Activated naive CD4-positive, alpha-beta T cell treated with anti-CD3 and anti-CD28 coated beads for 36 hours (primary cell): ENCODE measurements around the gene USP32. TPM values are rescaled to one million over a fixed set of nuclear protein-coding genes. Genes with fewer than 3 reads are reported as not detected.
"Not testable (repeated sequence)": the region's sequence is repeated elsewhere in the genome, so short reads cannot be mapped to it uniquely, and the experiment has no call there.

Source experiments
- CTCF ChIA-PET: fragments of 350-600 bp; sonication (Branson Sonifier 250); formaldehyde crosslinking; loops from one replicate; lab custom pipeline; 2021; ENCODE audit warnings: antibody characterized with exemption; lab: Charles Lee
- DNase-seq: peaks from one replicate; pipeline ENCODE4 v3.0.0-alpha.2; 2020
- H3K27ac Mint-ChIP-seq: one replicate; pipeline ENCODE4 v1.8.0; 2021; ENCODE audit warnings: mild to moderate bottlenecking, mixed read lengths
- H3K27me3 Mint-ChIP-seq: one replicate; pipeline ENCODE4 v1.8.0; 2021; ENCODE audit warnings: low read depth, mixed read lengths
- H3K36me3 Mint-ChIP-seq: one replicate; pipeline ENCODE4 v1.8.0; 2021; ENCODE audit warnings: low read depth, mixed read lengths
- H3K4me1 Mint-ChIP-seq: one replicate; pipeline ENCODE4 v1.8.0; 2021; ENCODE audit warnings: low read depth, mixed read lengths
- H3K4me3 Mint-ChIP-seq: one replicate; pipeline ENCODE4 v1.8.0; 2021; ENCODE audit warnings: mild to moderate bottlenecking, moderate library complexity, mixed read lengths
- H3K9me3 Mint-ChIP-seq: one replicate; pipeline ENCODE4 v1.8.0; 2021; ENCODE audit warnings: mixed read lengths
- intact Hi-C: fragments of 100-400 bp; cut with micrococcal nuclease; formaldehyde crosslinking; loops from one replicate; pipeline ENCODE4 v1.15.1; 2023
- total RNA-seq, 2 experiments: library from RNA; stranded (reverse); gene quantifications; one replicate each; pipeline ENCODE4 v1.2.3, GENCODE V29; 2021

The USP32 gene
- total RNA-seq, 2 experiments from 2014 or later, result 27.6 to 28.9 TPM

DNA sequence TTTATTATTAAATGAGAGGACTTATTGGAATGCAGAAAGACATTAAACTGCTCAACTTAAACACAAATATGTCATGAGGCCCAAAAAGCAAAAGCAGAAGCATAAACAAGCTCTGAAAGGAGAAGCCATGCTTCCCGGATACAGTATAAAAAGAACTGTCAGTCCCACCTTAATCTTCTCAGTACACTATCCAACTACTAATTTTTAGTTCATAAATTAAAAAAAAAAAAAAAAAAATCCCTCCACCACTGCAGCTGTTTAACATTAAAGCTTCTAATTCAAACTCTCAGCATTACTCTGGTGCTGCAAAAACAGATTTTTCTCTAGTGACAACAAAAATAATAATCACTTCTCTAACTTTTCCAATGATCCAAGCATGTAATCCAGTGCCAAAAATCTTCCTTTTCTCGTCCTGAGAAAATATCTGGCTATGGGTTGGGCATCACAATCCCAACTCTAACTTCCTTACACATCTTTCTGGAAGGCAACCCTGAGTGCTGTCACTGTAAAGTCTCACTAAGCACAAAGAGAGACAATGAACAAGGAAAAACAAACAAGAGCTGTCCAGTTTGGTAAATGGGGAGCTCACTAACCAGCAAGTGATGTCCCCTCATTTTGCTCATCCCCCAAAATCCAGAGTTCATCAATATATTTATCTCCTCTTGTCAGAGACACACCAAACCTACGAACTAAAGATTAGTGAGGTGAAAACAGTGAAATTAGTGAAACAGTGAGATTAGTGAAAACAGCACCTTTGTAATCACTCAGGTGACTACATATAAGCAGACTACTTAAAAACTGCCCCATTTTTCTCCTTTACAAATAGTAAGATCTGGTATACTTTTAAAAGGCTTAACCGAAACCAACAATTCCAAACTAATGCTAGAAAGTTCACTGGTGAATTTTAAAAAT is 5.5 kb downstream of the USP32 start:
- Mint-ChIP-seq H3K27me3 (no peaks in the 10 kb centered on the region), H3K36me3 (no peaks in the 10 kb centered on the region), H3K4me1 (peaks cover 50% of the 10 kb centered on the region), H3K27ac (no peak overlapping the region), H3K9me3 (no peaks in the 10 kb centered on the region), H3K4me3 (no peak overlapping the region)
- CTCF ChIA-PET, result no interaction called here
- intact Hi-C loops, result no loop called here
- DNase-seq, result no peak

DNA sequence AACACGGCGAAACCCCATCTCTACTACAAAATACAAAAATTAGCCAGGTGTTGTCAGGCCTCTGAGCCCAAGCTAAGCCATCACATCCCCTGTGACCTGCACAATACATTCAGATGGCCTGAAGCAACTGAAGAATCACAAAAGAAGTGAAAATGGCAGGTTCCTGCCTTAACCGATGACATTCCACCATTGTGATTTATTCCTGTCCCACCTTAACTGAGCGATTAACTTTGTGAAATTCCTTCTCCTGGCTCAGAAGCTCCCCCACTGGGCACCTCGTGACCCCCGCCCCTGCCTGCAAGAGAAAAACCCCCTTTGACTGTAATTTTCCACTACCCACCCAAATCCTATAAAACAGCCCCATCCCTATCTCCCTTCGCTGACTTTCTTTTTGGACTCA is 7.0 kb downstream of the USP32 start:
- H3K9me3 Mint-ChIP-seq, H3K36me3 Mint-ChIP-seq, H3K4me3 Mint-ChIP-seq, H3K27me3 Mint-ChIP-seq, DNase-seq, CTCF ChIA-PET, intact Hi-C loops, H3K27ac Mint-ChIP-seq: not testable (repeated sequence)
- peaks cover 38% of the 10 kb centered on the region for H3K4me1 Mint-ChIP-seq

DNA sequence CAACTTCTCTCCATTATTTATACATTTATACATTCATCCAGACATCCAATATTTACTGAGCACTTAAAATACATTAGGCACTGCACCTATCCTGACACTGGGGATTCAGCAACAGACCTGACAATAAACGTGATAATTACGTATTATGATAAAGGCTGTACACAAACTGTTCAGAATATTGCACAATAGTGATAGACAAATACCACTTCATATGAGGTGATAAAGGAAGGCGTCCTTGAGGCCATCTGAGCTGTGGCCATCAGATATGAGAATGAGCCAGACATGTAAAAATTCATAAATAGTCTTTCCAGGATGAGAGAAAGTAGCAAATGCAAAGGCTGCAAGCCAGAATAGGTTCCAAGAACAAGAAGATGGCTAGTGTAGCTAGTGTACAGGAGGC is 8.6 kb downstream of the USP32 start:
- Mint-ChIP-seq H3K27ac (no peak overlapping the region), H3K4me3 (no peak overlapping the region), H3K36me3 (no peaks in the 10 kb centered on the region), H3K4me1 (peaks cover 30% of the 10 kb centered on the region), H3K9me3 (no peaks in the 10 kb centered on the region), H3K27me3 (no peaks in the 10 kb centered on the region)
- no peak for DNase-seq
- CTCF ChIA-PET, result interaction anchor here (0.6 kb wide), 1 partner anchor 106 kb away, joined by 4 read pairs; no protein-coding TSS in a partner anchor
- intact Hi-C loops, result no loop called here

DNA sequence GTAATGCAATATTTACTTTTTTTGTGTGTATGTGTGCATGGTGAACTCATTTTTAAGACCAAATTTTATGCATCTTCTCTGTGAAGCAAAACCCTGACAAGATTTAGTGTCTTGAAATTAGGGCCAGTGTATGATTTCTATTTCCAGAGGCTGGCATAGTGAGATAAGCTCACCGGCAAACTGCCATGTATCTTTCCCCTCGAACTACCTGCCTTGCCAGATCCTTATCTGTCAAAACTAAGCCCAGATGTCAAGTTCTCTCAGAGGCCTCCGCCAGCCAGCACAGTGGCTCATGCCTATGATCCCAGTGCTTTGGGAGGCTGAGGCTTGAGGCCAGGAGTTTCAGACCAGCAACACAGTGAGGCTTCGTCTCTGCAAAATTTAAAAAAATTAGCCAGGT is 10.0 kb downstream of the USP32 start:
- no peak for DNase-seq
- no peak overlapping the region for H3K27ac Mint-ChIP-seq
- H3K9me3 Mint-ChIP-seq, result no peaks in the 10 kb centered on the region
- H3K4me1 Mint-ChIP-seq, result peaks cover 27% of the 10 kb centered on the region
- no peak overlapping the region for H3K4me3 Mint-ChIP-seq
- H3K27me3 Mint-ChIP-seq, result no peaks in the 10 kb centered on the region
- H3K36me3 Mint-ChIP-seq, result no peaks in the 10 kb centered on the region
- intact Hi-C loops, result no loop called here
- CTCF ChIA-PET, result no interaction called here

DNA sequence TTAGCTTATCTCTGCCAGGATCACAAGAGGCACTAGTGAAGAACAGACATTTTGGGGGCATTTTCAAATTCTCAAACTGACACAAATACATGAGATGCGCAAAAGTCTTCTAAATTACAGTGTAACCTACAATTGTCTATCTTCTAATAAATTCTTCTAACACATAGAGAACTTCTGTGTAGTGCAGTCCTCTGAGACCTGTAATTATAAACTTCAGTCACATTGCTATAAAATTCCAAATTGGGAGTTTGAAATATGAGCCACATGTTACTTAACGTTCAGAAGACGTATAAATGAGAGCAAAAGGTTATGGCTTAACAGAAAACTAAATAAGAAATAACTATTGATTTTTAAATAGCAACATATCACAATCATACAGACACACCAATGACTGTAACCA is 12.5 kb downstream of the USP32 start:
- peaks cover 11% of the 10 kb centered on the region for H3K4me1 Mint-ChIP-seq
- intact Hi-C loops, H3K27me3 Mint-ChIP-seq: not testable (repeated sequence)

DNA sequence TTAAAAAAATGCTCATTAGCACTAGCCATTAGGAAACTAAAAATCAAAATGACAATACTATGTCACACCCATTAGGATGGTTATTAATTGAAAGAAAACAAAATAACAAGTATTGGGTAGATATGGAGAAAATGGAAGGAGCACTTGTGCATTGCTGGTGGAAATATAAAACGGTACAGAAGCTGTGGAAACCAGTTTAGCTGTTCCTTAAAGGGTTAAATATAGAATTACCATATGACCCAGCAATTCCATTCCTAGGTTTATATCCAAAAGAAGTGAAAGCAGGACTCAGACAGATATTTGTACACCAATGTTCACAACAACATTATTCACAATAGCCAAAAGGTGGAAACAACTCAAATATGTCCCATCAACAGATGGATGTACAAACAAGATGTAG is 13.7 kb downstream of the USP32 start:
- H3K27me3 Mint-ChIP-seq, H3K4me3 Mint-ChIP-seq, H3K9me3 Mint-ChIP-seq, H3K27ac Mint-ChIP-seq, intact Hi-C loops, H3K36me3 Mint-ChIP-seq, H3K4me1 Mint-ChIP-seq, DNase-seq, CTCF ChIA-PET: not testable (repeated sequence)

More for the DNA sequence above, 12.5 kb downstream of the USP32 start:
- H3K4me3 Mint-ChIP-seq, CTCF ChIA-PET, H3K36me3 Mint-ChIP-seq, H3K9me3 Mint-ChIP-seq, H3K27ac Mint-ChIP-seq, DNase-seq: not testable (repeated sequence)

DNA sequence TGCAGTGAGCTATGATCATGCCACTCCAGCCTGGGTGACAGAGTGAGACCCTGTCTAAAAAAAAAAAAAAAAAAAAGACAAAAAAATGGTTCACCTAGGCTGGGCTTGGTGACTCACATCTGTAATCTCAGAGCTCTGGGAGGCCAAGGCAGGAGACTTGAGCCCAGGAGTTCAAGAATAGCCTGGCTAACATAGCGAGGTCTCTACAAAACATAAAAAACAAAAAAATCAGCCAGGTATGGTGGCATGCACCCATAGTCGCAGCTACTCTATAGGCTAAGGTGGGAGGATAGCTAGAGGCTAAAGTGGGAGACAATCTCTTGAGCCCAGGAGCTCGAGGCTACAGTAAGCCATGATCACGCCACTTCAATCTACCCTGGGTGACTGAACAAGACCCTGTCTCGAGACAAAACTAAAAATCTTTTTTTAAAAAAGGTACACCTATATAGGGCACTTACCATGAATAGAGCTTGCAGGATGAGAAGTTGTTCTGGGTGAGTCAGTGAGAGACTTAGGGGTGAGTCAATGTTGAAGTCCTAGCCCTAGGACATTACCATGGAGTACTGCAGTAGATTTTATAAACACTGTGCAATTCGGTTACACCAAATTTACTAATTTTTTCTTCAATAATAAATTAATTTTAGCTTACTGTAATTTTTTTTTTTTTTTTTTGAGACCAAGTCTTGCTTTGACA is 19.0 kb downstream of the USP32 start:
- Mint-ChIP-seq H3K27ac (no peak overlapping the region), H3K4me3 (no peak overlapping the region)
- CTCF ChIA-PET, result interaction anchor here (0.6 to 1.0 kb wide), 3 partner anchors 48 to 940 kb away, joined by 3 to 4 read pairs (median 3); no protein-coding TSS in a partner anchor

DNA sequence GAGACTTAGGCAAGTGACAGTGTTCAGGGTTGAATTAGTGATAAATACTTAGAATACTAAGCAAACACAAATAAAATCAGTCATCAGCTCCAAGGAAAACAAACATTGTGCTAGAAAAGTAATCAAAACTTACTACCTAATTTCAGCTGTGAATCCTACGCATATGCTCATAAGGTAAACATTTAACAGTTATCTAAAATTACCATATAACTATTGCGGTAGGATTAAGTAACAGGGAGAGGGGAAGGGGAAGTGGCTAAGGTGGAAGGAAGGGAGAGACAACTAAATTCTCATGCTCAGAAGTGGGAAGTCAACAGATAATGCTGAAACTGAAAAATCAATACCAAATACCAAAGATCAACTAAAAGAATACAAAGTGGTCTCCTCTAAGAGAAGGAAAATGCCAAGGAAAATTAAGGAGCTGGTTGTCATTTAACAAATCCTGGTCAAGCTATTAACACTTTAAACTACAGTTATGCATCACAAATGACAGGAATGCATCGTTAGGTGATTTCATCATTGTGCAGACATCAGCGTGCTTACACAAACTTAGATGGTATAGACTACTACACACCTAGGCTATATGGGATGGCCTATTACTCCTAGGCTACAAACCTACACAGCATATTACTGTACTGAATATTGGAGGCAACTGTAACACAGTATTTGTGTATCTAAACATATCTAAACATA is 20.0 kb downstream of the USP32 start:
- Mint-ChIP-seq H3K9me3 (no peaks in the 10 kb centered on the region), H3K36me3 (peaks cover 2% of the 10 kb centered on the region), H3K4me1 (peaks cover 13% of the 10 kb centered on the region), H3K4me3 (no peak overlapping the region), H3K27ac (no peak overlapping the region), H3K27me3 (no peaks in the 10 kb centered on the region)
- CTCF ChIA-PET, result interaction anchor here (0.9 kb wide), 1 partner anchor 20 kb away, joined by 3 read pairs; the partner anchor contains the start of gene USP32
- intact Hi-C loops, result no loop called here
- DNase-seq, result no peak

More for the DNA sequence above, 19.0 kb downstream of the USP32 start:
- H3K4me1 Mint-ChIP-seq, result peaks cover 13% of the 10 kb centered on the region
- H3K27me3 Mint-ChIP-seq, result no peaks in the 10 kb centered on the region
- H3K9me3 Mint-ChIP-seq, result no peaks in the 10 kb centered on the region
- intact Hi-C loops, result no loop called here
- H3K36me3 Mint-ChIP-seq, result peaks cover 2% of the 10 kb centered on the region
- DNase-seq, result no peak

DNA sequence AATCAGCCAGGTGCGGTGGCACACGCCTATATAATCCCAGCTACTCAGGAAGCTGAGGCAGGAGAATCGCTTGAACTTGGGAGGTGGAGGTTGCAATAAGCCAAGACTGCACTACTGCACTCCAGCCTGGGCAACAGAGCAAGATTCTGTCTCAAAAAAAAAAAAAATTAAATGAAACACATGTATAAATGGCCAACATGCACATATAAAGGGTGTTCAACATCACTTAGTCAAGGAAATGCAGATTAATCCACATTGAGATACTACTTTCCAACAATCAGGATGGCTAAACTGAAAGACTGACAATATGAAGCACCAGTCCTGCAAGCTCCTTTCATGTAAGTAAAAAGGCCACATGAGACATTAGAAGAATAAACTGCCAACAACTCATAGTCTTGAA is 20.5 kb downstream of the USP32 start:
- peaks cover 13% of the 10 kb centered on the region for H3K4me1 Mint-ChIP-seq
- no peaks in the 10 kb centered on the region for H3K9me3 Mint-ChIP-seq
- no peaks in the 10 kb centered on the region for H3K27me3 Mint-ChIP-seq
- intact Hi-C loops, result no loop called here
- H3K36me3 Mint-ChIP-seq, result peaks cover 2% of the 10 kb centered on the region
- no peak overlapping the region for H3K4me3 Mint-ChIP-seq
- no peak for DNase-seq
- H3K27ac Mint-ChIP-seq, result no peak overlapping the region
- CTCF ChIA-PET, result interaction anchor here (0.9 kb wide), 1 partner anchor 21 kb away, joined by 3 read pairs; the partner anchor contains the start of gene USP32

DNA sequence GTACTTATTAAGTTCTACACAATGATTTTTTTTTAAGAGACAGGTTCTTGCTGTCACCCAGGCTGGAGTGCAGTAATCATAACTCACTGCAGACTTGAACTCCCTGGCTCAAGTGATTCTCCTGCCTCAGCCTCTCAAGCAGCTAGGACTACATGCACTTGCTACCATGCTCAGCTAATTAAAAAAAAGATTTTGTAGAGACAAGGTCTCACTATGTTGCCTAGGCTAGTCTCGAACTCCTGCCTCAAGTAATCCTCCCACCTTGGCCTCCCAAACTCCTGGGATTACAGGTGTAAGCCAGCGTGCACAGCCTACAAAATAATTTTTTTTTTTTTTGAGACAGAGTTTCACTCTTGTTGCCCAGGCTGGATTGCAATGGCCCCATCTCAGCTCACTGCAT is 22.2 kb downstream of the USP32 start:
- Mint-ChIP-seq H3K9me3 (no peaks in the 10 kb centered on the region), H3K27ac (no peak overlapping the region), H3K36me3 (peaks cover 2% of the 10 kb centered on the region), H3K4me1 (peaks cover 13% of the 10 kb centered on the region), H3K27me3 (no peaks in the 10 kb centered on the region), H3K4me3 (no peak overlapping the region)
- no peak for DNase-seq
- CTCF ChIA-PET, result no interaction called here
- intact Hi-C loops, result no loop called here

DNA sequence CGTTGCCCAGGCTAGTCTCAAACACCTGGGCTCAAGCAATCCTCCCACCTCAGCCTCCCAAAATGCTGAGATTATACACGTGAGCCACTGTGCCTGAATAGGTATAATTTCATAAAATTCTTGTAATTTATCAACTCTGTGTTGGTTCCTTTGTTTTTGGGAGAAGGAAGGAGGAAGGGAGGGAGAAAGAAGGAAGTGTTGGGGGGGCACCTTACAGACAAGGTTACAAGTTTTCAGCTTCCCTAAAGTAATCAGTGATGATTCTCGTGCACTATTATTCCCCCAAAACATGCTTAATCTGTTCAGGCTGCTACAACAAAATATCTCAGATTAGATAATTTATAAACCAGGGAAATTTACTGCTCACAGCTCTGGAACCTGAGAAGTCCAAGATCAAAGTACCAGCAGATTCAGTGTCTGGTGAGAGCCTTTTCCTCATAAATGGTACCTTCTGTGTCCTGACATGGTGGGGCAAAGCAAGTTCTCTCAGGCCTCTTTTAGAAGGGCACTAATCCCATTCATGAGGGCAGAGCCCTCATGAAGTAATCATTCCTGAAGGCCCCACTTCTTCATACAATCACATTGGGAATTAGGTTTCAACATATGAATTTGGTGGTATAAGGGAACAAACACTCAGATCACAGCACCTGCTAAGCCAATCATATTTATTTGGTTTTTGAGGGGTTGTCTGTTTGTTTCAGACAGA is 28.1 kb downstream of the USP32 start:
- intact Hi-C loops, result no loop called here
- no peaks in the 10 kb centered on the region for H3K9me3 Mint-ChIP-seq
- no peaks in the 10 kb centered on the region for H3K4me1 Mint-ChIP-seq
- no peaks in the 10 kb centered on the region for H3K27me3 Mint-ChIP-seq
- H3K27ac Mint-ChIP-seq, result no peak overlapping the region
- H3K4me3 Mint-ChIP-seq, result no peak overlapping the region
- no peak for DNase-seq
- CTCF ChIA-PET, result interaction anchor here (1.2 kb wide), 1 partner anchor 55 kb away, joined by 4 read pairs; no protein-coding TSS in a partner anchor
- no peaks in the 10 kb centered on the region for H3K36me3 Mint-ChIP-seq

DNA sequence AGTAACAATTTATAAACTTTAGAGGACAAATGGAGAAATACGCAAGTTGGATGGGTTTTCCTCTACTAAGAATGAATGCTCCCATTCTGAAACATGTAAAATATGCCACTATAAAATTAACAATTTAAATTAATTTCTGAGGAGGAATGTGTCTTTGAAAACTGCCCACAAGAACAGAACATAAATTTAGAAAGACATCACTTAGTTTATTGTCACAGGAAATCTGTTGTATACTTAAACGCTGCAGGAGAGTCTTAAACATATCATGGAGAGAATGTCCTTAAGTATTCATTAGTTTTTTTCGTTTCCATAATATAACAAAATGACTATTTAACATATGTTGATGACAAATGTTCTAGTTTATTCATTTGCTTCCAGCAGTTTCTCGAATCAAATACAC is 29.6 kb downstream of the USP32 start:
- H3K36me3 Mint-ChIP-seq, result no peaks in the 10 kb centered on the region

More for the DNA sequence above, 29.6 kb downstream of the USP32 start:
- CTCF ChIA-PET, result no interaction called here
- Mint-ChIP-seq H3K4me1 (peaks cover 6% of the 10 kb centered on the region), H3K4me3 (no peak overlapping the region), H3K27ac (no peak overlapping the region), H3K9me3 (no peaks in the 10 kb centered on the region), H3K27me3 (no peaks in the 10 kb centered on the region)
- DNase-seq, result no peak
- intact Hi-C loops, result no loop called here
